ENCODE results near the gene UBA52. TPM values are rescaled to one million over a fixed set of nuclear protein-coding genes. Genes with fewer than 3 reads are reported as not detected.

The UBA52 gene
- polyA plus RNA-seq, 1 donor from 2014 or later, result 765 TPM

DNA sequence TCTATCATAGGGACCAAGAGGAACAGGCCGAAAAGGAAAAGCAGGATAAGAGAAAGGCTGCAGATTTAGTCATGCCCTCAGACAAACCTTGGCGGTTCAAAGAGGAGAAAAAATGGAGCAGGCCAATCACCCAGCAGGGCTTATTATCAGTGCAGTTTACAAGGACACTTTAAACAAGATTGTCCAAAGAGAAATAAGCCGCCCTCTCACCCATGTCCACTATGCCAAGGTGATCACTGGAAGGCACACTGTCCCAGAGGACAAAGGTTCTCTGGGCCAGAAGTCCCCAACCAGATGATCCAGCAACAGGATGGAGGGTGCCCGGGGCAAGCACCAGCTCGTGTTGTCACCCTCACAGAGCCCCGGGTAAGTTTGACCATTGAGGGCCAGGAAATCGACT, 8.7 kb downstream of the UBA52 start:
- Histone ChIP-seq H3K9me3 (ENCODE audit: low read length) (no peaks in the 10 kb centered on the region), H2AFZ (ENCODE audit: low read depth, low read length) (no peak overlapping the region), H3K4me3 (ENCODE audit: low read length) (no peak overlapping the region), H3K27ac (ENCODE audit: low read length) (no peak overlapping the region), H3K27me3 (ENCODE audit: insufficient read depth, low read depth, low read length) (no peaks in the 10 kb centered on the region), H4K20me1 (ENCODE audit: insufficient read depth) (no peaks in the 10 kb centered on the region), H3K36me3 (ENCODE audit: insufficient read depth, low read length) (no peaks in the 10 kb centered on the region), H3F3A (ENCODE audit: insufficient read depth, low read length, poor library complexity, severe bottlenecking) (no peaks in the 10 kb centered on the region), H3K79me2 (replicated peaks; ENCODE audit: insufficient read depth, low read length) (no peaks in the 10 kb centered on the region), H3K4me2 (ENCODE audit: low read length) (no peak overlapping the region), H3K9me2 (ENCODE audit: insufficient read depth, low read length) (no peaks in the 10 kb centered on the region), H3K9ac (ENCODE audit: low read length) (no peak overlapping the region)
- TF ChIP-seq, protein P1, sequence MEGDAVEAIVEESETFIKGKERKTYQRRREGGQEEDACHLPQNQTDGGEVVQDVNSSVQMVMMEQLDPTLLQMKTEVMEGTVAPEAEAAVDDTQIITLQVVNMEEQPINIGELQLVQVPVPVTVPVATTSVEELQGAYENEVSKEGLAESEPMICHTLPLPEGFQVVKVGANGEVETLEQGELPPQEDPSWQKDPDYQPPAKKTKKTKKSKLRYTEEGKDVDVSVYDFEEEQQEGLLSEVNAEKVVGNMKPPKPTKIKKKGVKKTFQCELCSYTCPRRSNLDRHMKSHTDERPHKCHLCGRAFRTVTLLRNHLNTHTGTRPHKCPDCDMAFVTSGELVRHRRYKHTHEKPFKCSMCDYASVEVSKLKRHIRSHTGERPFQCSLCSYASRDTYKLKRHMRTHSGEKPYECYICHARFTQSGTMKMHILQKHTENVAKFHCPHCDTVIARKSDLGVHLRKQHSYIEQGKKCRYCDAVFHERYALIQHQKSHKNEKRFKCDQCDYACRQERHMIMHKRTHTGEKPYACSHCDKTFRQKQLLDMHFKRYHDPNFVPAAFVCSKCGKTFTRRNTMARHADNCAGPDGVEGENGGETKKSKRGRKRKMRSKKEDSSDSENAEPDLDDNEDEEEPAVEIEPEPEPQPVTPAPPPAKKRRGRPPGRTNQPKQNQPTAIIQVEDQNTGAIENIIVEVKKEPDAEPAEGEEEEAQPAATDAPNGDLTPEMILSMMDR (IDR thresholded peaks at IDR 0.05; ENCODE audit: poor library complexity, severe bottlenecking), result no peak
- no peak for TF ChIP-seq SMC3 (conservative IDR thresholded peaks at IDR 0.05; ENCODE audit: poor library complexity)
- TF ChIP-seq MXI1 (conservative IDR thresholded peaks at IDR 0.05; ENCODE audit: poor library complexity, severe bottlenecking), result no peak
- TF ChIP-seq, protein P2, sequence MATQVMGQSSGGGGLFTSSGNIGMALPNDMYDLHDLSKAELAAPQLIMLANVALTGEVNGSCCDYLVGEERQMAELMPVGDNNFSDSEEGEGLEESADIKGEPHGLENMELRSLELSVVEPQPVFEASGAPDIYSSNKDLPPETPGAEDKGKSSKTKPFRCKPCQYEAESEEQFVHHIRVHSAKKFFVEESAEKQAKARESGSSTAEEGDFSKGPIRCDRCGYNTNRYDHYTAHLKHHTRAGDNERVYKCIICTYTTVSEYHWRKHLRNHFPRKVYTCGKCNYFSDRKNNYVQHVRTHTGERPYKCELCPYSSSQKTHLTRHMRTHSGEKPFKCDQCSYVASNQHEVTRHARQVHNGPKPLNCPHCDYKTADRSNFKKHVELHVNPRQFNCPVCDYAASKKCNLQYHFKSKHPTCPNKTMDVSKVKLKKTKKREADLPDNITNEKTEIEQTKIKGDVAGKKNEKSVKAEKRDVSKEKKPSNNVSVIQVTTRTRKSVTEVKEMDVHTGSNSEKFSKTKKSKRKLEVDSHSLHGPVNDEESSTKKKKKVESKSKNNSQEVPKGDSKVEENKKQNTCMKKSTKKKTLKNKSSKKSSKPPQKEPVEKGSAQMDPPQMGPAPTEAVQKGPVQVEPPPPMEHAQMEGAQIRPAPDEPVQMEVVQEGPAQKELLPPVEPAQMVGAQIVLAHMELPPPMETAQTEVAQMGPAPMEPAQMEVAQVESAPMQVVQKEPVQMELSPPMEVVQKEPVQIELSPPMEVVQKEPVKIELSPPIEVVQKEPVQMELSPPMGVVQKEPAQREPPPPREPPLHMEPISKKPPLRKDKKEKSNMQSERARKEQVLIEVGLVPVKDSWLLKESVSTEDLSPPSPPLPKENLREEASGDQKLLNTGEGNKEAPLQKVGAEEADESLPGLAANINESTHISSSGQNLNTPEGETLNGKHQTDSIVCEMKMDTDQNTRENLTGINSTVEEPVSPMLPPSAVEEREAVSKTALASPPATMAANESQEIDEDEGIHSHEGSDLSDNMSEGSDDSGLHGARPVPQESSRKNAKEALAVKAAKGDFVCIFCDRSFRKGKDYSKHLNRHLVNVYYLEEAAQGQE (IDR thresholded peaks at IDR 0.05; ENCODE audit: borderline replicate concordance), result no peak
- no peak for TF ChIP-seq EZH2 (IDR thresholded peaks at IDR 0.05; ENCODE audit: borderline replicate concordance, insufficient read depth, low read length, poor library complexity, severe bottlenecking)
- no peak for TF ChIP-seq EP300 (conservative IDR thresholded peaks at IDR 0.05; ENCODE audit: poor library complexity, severe bottlenecking)
- no peak for TF ChIP-seq TAF1 (IDR thresholded peaks at IDR 0.05; ENCODE audit: low read depth)
- TF ChIP-seq POLR2AphosphoS5 (IDR thresholded peaks at IDR 0.05), result no peak
- no peak for TF ChIP-seq RAD21 (conservative IDR thresholded peaks at IDR 0.05)

DNA sequence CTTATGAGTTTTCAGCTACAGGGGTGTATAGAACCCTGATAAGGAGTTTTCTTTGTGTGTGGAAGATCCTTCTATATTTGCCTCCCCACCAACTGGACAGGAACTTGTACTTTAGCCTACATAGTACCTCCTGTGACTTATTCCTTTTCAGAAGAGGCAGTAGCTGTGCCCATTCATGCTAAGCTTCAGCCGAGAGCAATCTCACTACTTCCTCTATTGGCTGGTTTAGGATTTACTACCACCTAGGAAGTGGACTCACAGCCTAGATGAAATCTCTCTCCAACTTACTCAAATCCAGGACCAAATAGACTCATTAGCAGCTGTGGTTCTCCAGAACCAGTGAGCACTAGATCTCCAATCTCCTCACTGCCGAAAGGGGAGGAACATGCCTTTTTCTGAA, 14.6 kb downstream of the UBA52 start:
- H3K79me2 ChIP-seq (replicated peaks; ENCODE audit: insufficient read depth, low read length), result no peaks in the 10 kb centered on the region
- H3K27me3 ChIP-seq (ENCODE audit: insufficient read depth, low read depth, low read length), result no peaks in the 10 kb centered on the region
- H3F3A ChIP-seq (ENCODE audit: insufficient read depth, low read length, poor library complexity, severe bottlenecking), result no peaks in the 10 kb centered on the region
- no peaks in the 10 kb centered on the region for H3K36me3 ChIP-seq (ENCODE audit: insufficient read depth, low read length)
- H3K4me2 ChIP-seq (ENCODE audit: low read length), result no peak overlapping the region
- TF ChIP-seq EP300 (conservative IDR thresholded peaks at IDR 0.05; ENCODE audit: poor library complexity, severe bottlenecking), result no peak
- TF ChIP-seq, protein P2 (IDR thresholded peaks at IDR 0.05; ENCODE audit: borderline replicate concordance), result no peak
- TF ChIP-seq SMC3 (conservative IDR thresholded peaks at IDR 0.05; ENCODE audit: poor library complexity), result no peak
- TF ChIP-seq POLR2AphosphoS5 (IDR thresholded peaks at IDR 0.05), result no peak
- no peak for TF ChIP-seq TAF1 (IDR thresholded peaks at IDR 0.05; ENCODE audit: low read depth)
- TF ChIP-seq EZH2 (IDR thresholded peaks at IDR 0.05; ENCODE audit: borderline replicate concordance, insufficient read depth, low read length, poor library complexity, severe bottlenecking), result no peak
- TF ChIP-seq, protein P1 (IDR thresholded peaks at IDR 0.05; ENCODE audit: poor library complexity, severe bottlenecking), result no peak
- no peak for TF ChIP-seq MXI1 (conservative IDR thresholded peaks at IDR 0.05; ENCODE audit: poor library complexity, severe bottlenecking)
- TF ChIP-seq RAD21 (conservative IDR thresholded peaks at IDR 0.05), result no peak
- no peak overlapping the region for H2AFZ ChIP-seq (ENCODE audit: low read depth, low read length)
- H4K20me1 ChIP-seq (ENCODE audit: insufficient read depth), result no peaks in the 10 kb centered on the region
- no peak overlapping the region for H3K4me3 ChIP-seq (ENCODE audit: low read length)
- H3K9ac ChIP-seq (ENCODE audit: low read length), result no peak overlapping the region
- no peak overlapping the region for H3K27ac ChIP-seq (ENCODE audit: low read length)
- H3K9me3 ChIP-seq (ENCODE audit: low read length), result no peaks in the 10 kb centered on the region
- no peaks in the 10 kb centered on the region for H3K9me2 ChIP-seq (ENCODE audit: insufficient read depth, low read length)

Measured in neural cell (in vitro differentiated cells).